ENCODE measurements around the gene IL19. TPM values are rescaled to one million over a fixed set of nuclear protein-coding genes. Genes with fewer than 3 reads are reported as not detected.

IL19 gene
- total and polyA plus RNA-seq, 12 donors, result not detected

GRCh38 chr1:206797534-206798383, 27.2 kb downstream of the IL19 start:
- WGBS, 4 donors, result 34 to 54% (median 37%) methylated on average over 8 of the region's 8 CpGs
- peaks cover 5 to 7% of the 10 kb centered on the region in 2 donors for H3K4me1 ChIP-seq (replicated peaks in 1 of 2)
- no peaks in the 10 kb centered on the region for H3K36me3 ChIP-seq (replicated peaks in 1 of 2)
- no peak overlapping the region for H3K27ac ChIP-seq
- peak in 3 of 7 donors; percentile 32 to 36 (median 36) for DNase-seq
- H3K27me3 ChIP-seq, result peaks cover 4% of the 10 kb centered on the region
- no peaks in the 10 kb centered on the region for H3K9me3 ChIP-seq (replicated peaks in 1 of 3)
- no peak overlapping the region for H3K4me3 ChIP-seq
- TF ChIP-seq POLR2A (IDR thresholded peaks at IDR 0.05) (no peak), CTCF (IDR thresholded peaks at IDR 0.05) (peak in 4 of 6 experiments; percentile 15 to 28 (median 24))
- intact Hi-C loops (cut with DNase I), result no loop called here

GRCh38 chr1:206798384-206798996, 27.9 kb downstream of the IL19 start:
- Histone ChIP-seq H3K36me3 (replicated peaks in 1 of 2) (no peaks in the 10 kb centered on the region), H3K4me3 (no peak overlapping the region), H3K27me3 (peaks cover 4% of the 10 kb centered on the region), H3K4me1 (replicated peaks in 1 of 2) (peaks cover 5 to 7% of the 10 kb centered on the region in 2 donors), H3K9me3 (replicated peaks in 1 of 3) (no peaks in the 10 kb centered on the region), H3K27ac (no peak overlapping the region)
- intact Hi-C loops (cut with DNase I), result no loop called here
- TF ChIP-seq CTCF (IDR thresholded peaks at IDR 0.05), result no peak
- no peak for TF ChIP-seq POLR2A (IDR thresholded peaks at IDR 0.05)
- DNase-seq, result no peak
- WGBS, 4 donors, result 78 to 86% (median 82%) methylated on average over 11 to 13 of the region's 13 CpGs

GRCh38 chr1:206799311-206799710, 28.7 kb downstream of the IL19 start:
- H3K9me3 ChIP-seq (replicated peaks in 1 of 3), result no peaks in the 10 kb centered on the region
- no peak overlapping the region for H3K4me3 ChIP-seq
- 65 to 85% (median 80%) methylated on average over 3 of the region's 3 CpGs for WGBS, 4 donors
- no peak overlapping the region for H3K27ac ChIP-seq
- no peak for DNase-seq
- H3K4me1 ChIP-seq (replicated peaks in 1 of 2), result peaks cover 5 to 7% of the 10 kb centered on the region in 2 donors
- TF ChIP-seq CTCF (IDR thresholded peaks at IDR 0.05) (no peak), POLR2A (IDR thresholded peaks at IDR 0.05) (no peak)
- H3K36me3 ChIP-seq (replicated peaks in 1 of 2), result no peaks in the 10 kb centered on the region
- intact Hi-C loops (cut with DNase I), result no loop called here
- H3K27me3 ChIP-seq, result peaks cover 4% of the 10 kb centered on the region

- Histone ChIP-seq H3K27me3 (peaks cover 4% of the 10 kb centered on the region), H3K9me3 (replicated peaks in 1 of 3) (no peaks in the 10 kb centered on the region), H3K4me1 (replicated peaks in 1 of 2) (peaks cover 5 to 7% of the 10 kb centered on the region in 2 donors), H3K36me3 (replicated peaks in 1 of 2) (no peaks in the 10 kb centered on the region), H3K4me3 (no peak overlapping the region), H3K27ac (no peak overlapping the region)
- intact Hi-C loops (cut with DNase I), result loop anchor here in 1 of 2 donors (10.0 kb wide), 1 partner anchor 66 kb away; no protein-coding TSS in a partner anchor
- no peak for DNase-seq
- TF ChIP-seq POLR2A (IDR thresholded peaks at IDR 0.05) (no peak), CTCF (IDR thresholded peaks at IDR 0.05) (no peak)
- WGBS, 4 donors, result 74 to 82% (median 78%) methylated on average over 3 of the region's 3 CpGs
These were observed 29.8 kb downstream of the IL19 start for GRCh38 chr1:206800411-206800810.
